ENCODE results near the gene TBX18.

GRCh38 chr6:84809455-84809854 lies 45.1 kb upstream of the TBX18 start:
- TF ChIP-seq POLR2A (IDR thresholded peaks at IDR 0.05; ENCODE audit: low read depth, low read length) = no peak
- TF ChIP-seq CTCF (conservative IDR thresholded peaks at IDR 0.05; ENCODE audit: low read depth, low read length) = no peak
- no peak for TF ChIP-seq USF2 (IDR thresholded peaks at IDR 0.05; ENCODE audit: low read depth, low read length)
- TF ChIP-seq RAD21 (IDR thresholded peaks at IDR 0.05; ENCODE audit: low read length) = no peak
- TF ChIP-seq MAZ (IDR thresholded peaks at IDR 0.05; ENCODE audit: borderline replicate concordance, low read depth, low read length) = no peak
- TF ChIP-seq CEBPB (IDR thresholded peaks at IDR 0.05; ENCODE audit: low read depth, low read length) = no peak
- TF ChIP-seq RFX5 (IDR thresholded peaks at IDR 0.05; ENCODE audit: low read depth, low read length) = no peak
- no peak for TF ChIP-seq SMC3 (IDR thresholded peaks at IDR 0.05; ENCODE audit: low read depth, low read length)
- TF ChIP-seq RCOR1 (IDR thresholded peaks at IDR 0.05; ENCODE audit: insufficient replicate concordance, low read length) = no peak
- TF ChIP-seq FOS (IDR thresholded peaks at IDR 0.05; ENCODE audit: low read depth, low read length) = no peak
- no peak for TF ChIP-seq MXI1 (IDR thresholded peaks at IDR 0.05; ENCODE audit: borderline replicate concordance, low read depth, low read length)
- no peak for TF ChIP-seq BHLHE40 (IDR thresholded peaks at IDR 0.05; ENCODE audit: low read depth, low read length)
- no peak for TF ChIP-seq CHD1 (IDR thresholded peaks at IDR 0.05; ENCODE audit: low read depth, low read length)
